Caco-2 (cell line): ENCODE data around the gene GPA33. TPM values are rescaled to one million over a fixed set of nuclear protein-coding genes. Genes with fewer than 3 reads are reported as not detected.
"Not testable (repeated sequence)": the region's sequence is repeated elsewhere in the genome, so short reads cannot be mapped to it uniquely, and the experiment has no call there.

Experiments
- BruUV-seq: library from RNA; stranded (reverse); fragments of 400-500 nt; replicated peaks from 2 replicates; lab custom pipeline; 2021; lab: Mats Ljungman, UMichigan
- CTCF ChIA-PET: fragments of 300-600 bp; sonication (Branson Sonifier 250); formaldehyde crosslinking; loops from one replicate; lab custom pipeline; 2022; ENCODE audit warnings: antibody characterized with exemption; lab: Charles Lee
- POLR2A ChIA-PET: fragments of 300-600 bp; sonication (Branson Sonifier 250); formaldehyde crosslinking; loops from one replicate; lab custom pipeline; 2022; ENCODE audit warnings: antibody characterized with exemption; lab: Charles Lee
- DNase-seq, 2 experiments: peaks; one replicate each; pipeline versions ENCODE4 v3.0.0 to v3.0.0-alpha.2; 2020 to 2022
- H3K27me3 ChIP-seq: replicated peaks from 2 replicates; pipeline ENCODE4 v1.6.0; 2011; ENCODE audit warnings: low read length; ENCODE audit not compliant: control insufficient read depth, insufficient read depth
- H3K36me3 ChIP-seq: 2 replicates; pipeline ENCODE4 v1.5.1; 2011; ENCODE audit warnings: low read length; ENCODE audit not compliant: control insufficient read depth, insufficient read depth
- H3K4me1 ChIP-seq: fragments of 250-450 bp; sonication (Bioruptor Pico); 2 replicates; pipeline ENCODE4 v1.5.1; 2020; ENCODE audit warnings: mild to moderate bottlenecking
- H3K4me3 ChIP-seq: 2 replicates; pipeline ENCODE4 v1.5.1; 2011; ENCODE audit warnings: low read depth, mild to moderate bottlenecking, control low read depth, low read length
- H3K9me3 ChIP-seq: fragments of 250-450 bp; sonication (Bioruptor Pico); 2 replicates; pipeline ENCODE4 v1.5.1; 2020; ENCODE audit warnings: mild to moderate bottlenecking, moderate library complexity
- H3K27ac Mint-ChIP-seq: one replicate; pipeline ENCODE4 v1.8.0; 2022; ENCODE audit warnings: mixed read lengths; ENCODE audit not compliant: unreplicated experiment
- H3K27me3 Mint-ChIP-seq: one replicate; pipeline ENCODE4 v1.8.0; 2022; ENCODE audit warnings: mixed read lengths; ENCODE audit not compliant: insufficient read depth, unreplicated experiment
- H3K36me3 Mint-ChIP-seq: one replicate; pipeline ENCODE4 v1.8.0; 2022; ENCODE audit warnings: mild to moderate bottlenecking, mixed read lengths; ENCODE audit not compliant: insufficient read depth, unreplicated experiment
- H3K4me1 Mint-ChIP-seq: one replicate; pipeline ENCODE4 v1.8.0; 2022; ENCODE audit warnings: low read depth, mixed read lengths; ENCODE audit not compliant: unreplicated experiment
- H3K4me3 Mint-ChIP-seq: one replicate; pipeline ENCODE4 v1.8.0; 2022; ENCODE audit warnings: mild to moderate bottlenecking, moderate library complexity, mixed read lengths; ENCODE audit not compliant: unreplicated experiment
- H3K9me3 Mint-ChIP-seq: one replicate; pipeline ENCODE4 v1.8.0; 2022; ENCODE audit warnings: mixed read lengths; ENCODE audit not compliant: unreplicated experiment
- CTCF ChIP-seq, 2 experiments: fragments of 200-600 bp in 1 of 2; IDR thresholded peaks; 1 replicate in 1 of 2; 2 replicates in 1 of 2; pipeline versions ENCODE4 v1.5.1 to v1.8.0; 2011 to 2022; ENCODE audit warnings: antibody characterized with exemption in 1 of 2, control low read depth in 1 of 2, inconsistent platforms in 1 of 2, low read depth in 1 of 2, low read length in 1 of 2, mild to moderate bottlenecking in 1 of 2, moderate library complexity in 1 of 2; ENCODE audit not compliant: insufficient read depth in 1 of 2, severe bottlenecking in 1 of 2, unreplicated experiment in 1 of 2
- intact Hi-C: fragments of 100-400 bp; cut with micrococcal nuclease; formaldehyde crosslinking; loops from one replicate; pipeline ENCODE4 v1.10.0; 2022; ENCODE audit not compliant: unreplicated experiment
- total RNA-seq: library from RNA; stranded (reverse); gene quantifications from 2 replicates; pipeline ENCODE4 v1.2.3, GENCODE V29; 2022

Gene GPA33
- total RNA-seq, 1 experiment from 2014 or later, result not detected

DNA sequence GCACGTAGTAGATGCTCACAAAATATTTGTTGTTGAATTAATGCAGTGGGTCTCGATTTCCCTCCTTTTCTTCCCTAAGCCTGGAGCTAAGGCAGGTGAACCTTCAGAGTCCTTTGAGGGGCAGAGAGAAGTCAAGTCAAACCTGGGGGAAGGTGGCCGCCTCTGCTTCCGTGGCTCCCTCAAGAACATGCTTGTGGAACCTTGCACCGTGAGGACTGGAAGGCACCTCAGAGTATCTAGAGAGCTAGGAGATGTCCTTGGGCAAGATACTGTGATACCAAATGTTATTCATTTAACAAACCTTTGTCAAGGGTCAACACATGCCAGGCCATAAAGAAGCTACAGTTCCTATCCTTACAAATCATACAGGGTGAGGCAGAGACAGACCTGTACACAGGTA is 38.3 kb downstream of the GPA33 start:
- DNase-seq, result no peak
- H3K27me3 Mint-ChIP-seq, result peaks cover 6% of the 10 kb centered on the region
- no TSS peak for BruUV-seq
- no peaks in the 10 kb centered on the region for H3K4me1 Mint-ChIP-seq
- TF ChIP-seq CTCF (IDR thresholded peaks at IDR 0.05; ENCODE audit: insufficient read depth in 1 of 2, low read depth in 1 of 2, low read length in 1 of 2, severe bottlenecking in 1 of 2, unreplicated experiment in 1 of 2), result no peak
- no peaks in the 10 kb centered on the region for H3K9me3 Mint-ChIP-seq
- H3K36me3 ChIP-seq, result no peaks in the 10 kb centered on the region
- no peak overlapping the region for H3K4me3 Mint-ChIP-seq
- no peak overlapping the region for H3K27ac Mint-ChIP-seq
- no peak overlapping the region for H3K4me3 ChIP-seq
- H3K4me1 ChIP-seq, result no peaks in the 10 kb centered on the region
- H3K9me3 ChIP-seq, result no peaks in the 10 kb centered on the region; the same call in 1 of the 2 replicates
- H3K27me3 ChIP-seq, result no peaks in the 10 kb centered on the region
- no peaks in the 10 kb centered on the region for H3K36me3 Mint-ChIP-seq
- CTCF ChIA-PET, result interaction anchor here (0.9 kb wide), 1 partner anchor 141 kb away, joined by 3 read pairs; no protein-coding TSS in a partner anchor
- POLR2A ChIA-PET, result no interaction called here
- intact Hi-C loops, result no loop called here

GRCh38 chr1:167043752-167044488 is 46.3 kb downstream of the GPA33 start:
- H3K9me3 Mint-ChIP-seq, result no peaks in the 10 kb centered on the region
- no TSS peak for BruUV-seq
- TF ChIP-seq CTCF (IDR thresholded peaks at IDR 0.05; ENCODE audit: insufficient read depth in 1 of 2, low read depth in 1 of 2, low read length in 1 of 2, severe bottlenecking in 1 of 2, unreplicated experiment in 1 of 2), result no peak
- peak; percentile 78 to 84 for DNase-seq
- Histone ChIP-seq H3K27me3 (no peaks in the 10 kb centered on the region), H3K4me1 (no peaks in the 10 kb centered on the region), H3K36me3 (no peaks in the 10 kb centered on the region), H3K4me3 (peak overlapping the region; percentile 28), H3K9me3 (no peaks in the 10 kb centered on the region; the same call in 1 of the 2 replicates)
- H3K27me3 Mint-ChIP-seq, result peaks cover 14% of the 10 kb centered on the region
- ChIA-PET CTCF (interaction anchor here (0.9 to 1.4 kb wide), 2 partner anchors 15 to 134 kb away, joined by 3 to 7 read pairs; no protein-coding TSS in a partner anchor), POLR2A (interaction anchor here (0.6 kb wide), 1 partner anchor 105 kb away, joined by 3 read pairs; no protein-coding TSS in a partner anchor)
- intact Hi-C loops, result no loop called here
- H3K36me3 Mint-ChIP-seq, result no peaks in the 10 kb centered on the region
- peaks cover 11% of the 10 kb centered on the region for H3K4me1 Mint-ChIP-seq
- peak overlapping the region; percentile 79 for H3K27ac Mint-ChIP-seq
- H3K4me3 Mint-ChIP-seq, result peak overlapping the region; percentile 83

DNA sequence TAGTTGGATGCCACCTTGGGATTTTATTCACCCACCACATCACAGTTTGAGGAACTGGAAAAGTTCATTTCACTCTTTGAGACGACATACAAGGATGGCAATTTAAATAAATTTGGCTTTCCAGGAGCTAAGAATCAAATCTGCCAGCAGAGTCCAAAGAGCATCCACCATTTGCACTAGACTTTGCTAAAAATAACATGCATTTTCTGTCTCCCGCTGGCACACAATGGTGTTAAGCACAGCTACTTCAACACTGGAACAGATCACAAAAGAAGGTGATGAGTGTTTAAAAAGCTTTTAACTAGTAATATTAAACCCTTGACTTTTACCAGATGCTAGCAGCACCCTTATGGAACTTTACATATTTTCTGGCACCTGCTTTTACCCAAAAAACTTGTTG is 56.5 kb downstream of the GPA33 start:
- peaks cover 9% of the 10 kb centered on the region for H3K9me3 Mint-ChIP-seq
- H3K4me1 Mint-ChIP-seq, result no peaks in the 10 kb centered on the region
- TF ChIP-seq CTCF (IDR thresholded peaks at IDR 0.05; ENCODE audit: insufficient read depth in 1 of 2, low read depth in 1 of 2, low read length in 1 of 2, severe bottlenecking in 1 of 2, unreplicated experiment in 1 of 2), result no peak
- H3K4me3 ChIP-seq, result no peak overlapping the region
- intact Hi-C loops, result no loop called here
- BruUV-seq, result no TSS peak
- H3K36me3 Mint-ChIP-seq, result no peaks in the 10 kb centered on the region
- POLR2A ChIA-PET, result no interaction called here
- no peak overlapping the region for H3K27ac Mint-ChIP-seq
- H3K9me3 ChIP-seq, result no peaks in the 10 kb centered on the region
- CTCF ChIA-PET, result interaction anchor here (0.6 kb wide), 1 partner anchor 41 kb away, joined by 5 read pairs; no protein-coding TSS in a partner anchor
- no peaks in the 10 kb centered on the region for H3K4me1 ChIP-seq
- no peaks in the 10 kb centered on the region for H3K36me3 ChIP-seq
- DNase-seq, result no peak
- no peaks in the 10 kb centered on the region for H3K27me3 ChIP-seq
- H3K27me3 Mint-ChIP-seq, result peaks cover 4% of the 10 kb centered on the region
- no peak overlapping the region for H3K4me3 Mint-ChIP-seq

DNA sequence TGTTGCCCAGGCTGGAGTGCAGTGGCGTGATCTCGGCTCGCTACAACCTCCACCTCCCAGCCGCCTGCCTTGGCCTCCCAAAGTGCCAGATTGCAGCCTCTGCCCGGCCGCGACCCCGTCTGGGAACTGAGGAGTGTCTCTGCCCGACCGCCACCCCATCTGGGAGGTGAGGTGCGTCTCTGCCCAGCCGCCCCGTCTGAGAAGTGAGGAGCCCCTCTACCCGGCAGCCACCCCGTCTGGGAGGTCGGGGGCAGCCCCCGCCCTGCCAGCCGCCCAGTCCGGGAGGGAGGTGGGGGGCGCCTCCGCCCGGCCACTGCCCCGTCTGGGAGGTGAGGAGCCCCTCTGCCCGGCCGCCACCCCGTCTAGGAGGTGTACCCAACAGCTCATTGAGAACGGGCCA is 60.6 kb downstream of the GPA33 start:
- H3K27ac Mint-ChIP-seq, H3K4me1 ChIP-seq, H3K36me3 ChIP-seq, DNase-seq, BruUV-seq, H3K4me3 ChIP-seq, intact Hi-C loops, CTCF ChIA-PET, H3K27me3 ChIP-seq, H3K4me3 Mint-ChIP-seq, POLR2A ChIA-PET, H3K4me1 Mint-ChIP-seq, H3K9me3 ChIP-seq, H3K36me3 Mint-ChIP-seq: not testable (repeated sequence)
- peaks cover 10% of the 10 kb centered on the region for H3K27me3 Mint-ChIP-seq
- peaks cover 30% of the 10 kb centered on the region for H3K9me3 Mint-ChIP-seq
